Astrocyte of the cerebellum (primary cell): Measurements from ENCODE around the gene PDXK.

Experiments used
- DNase-seq: peaks from one replicate; pipeline ENCODE4 v3.0.0-alpha.2; 2011; ENCODE audit warnings: low read depth
- H3K4me3 ChIP-seq: 2 replicates; pipeline ENCODE4 v1.5.1; 2011; ENCODE audit warnings: mild to moderate bottlenecking, low read depth, low read length, moderate library complexity
- CTCF ChIP-seq: IDR thresholded peaks from 2 replicates; pipeline ENCODE4 v1.5.1; 2012; ENCODE audit warnings: low read length, low read depth, moderate library complexity, mild to moderate bottlenecking; ENCODE audit errors: missing control alignments
- in situ Hi-C: cut with HindIII; loops from 2 replicates; pipeline ENCODE4 v1.10.0; 2017; ENCODE audit warnings: low sequenced_read_pairs

PDXK gene

GRCh38 chr21:43733060-43733459 lies 14.1 kb downstream of the PDXK start:
- in situ Hi-C loops: no loop called here
- no peak overlapping the region for H3K4me3 ChIP-seq
- no peak for DNase-seq

GRCh38 chr21:43733529-43734071 lies 14.7 kb downstream of the PDXK start:
- in situ Hi-C loops: no loop called here
- TF ChIP-seq CTCF: no peak
- H3K4me3 ChIP-seq: no peak overlapping the region
- no peak for DNase-seq

More at GRCh38 chr21:43733060-43733459, 14.1 kb downstream of the PDXK start:
- TF ChIP-seq CTCF: no peak

- H3K4me3 ChIP-seq: peak overlapping the region; percentile 5
- no peak for TF ChIP-seq CTCF
- in situ Hi-C loops: no loop called here
- DNase-seq: no peak
These were observed 15.4 kb downstream of the PDXK start for GRCh38 chr21:43734131-43734927.

GRCh38 chr21:43734928-43735229 lies 15.9 kb downstream of the PDXK start:
- H3K4me3 ChIP-seq: peak overlapping the region; percentile 5
- DNase-seq: peak; percentile 83
- in situ Hi-C loops: no loop called here
- TF ChIP-seq CTCF: no peak

GRCh38 chr21:43735236-43736091 lies 16.5 kb downstream of the PDXK start:
- peak overlapping the region; percentile 5 for H3K4me3 ChIP-seq
- no peak for DNase-seq
- no peak for TF ChIP-seq CTCF
- in situ Hi-C loops: no loop called here

- no peak for TF ChIP-seq CTCF
- in situ Hi-C loops: no loop called here
- DNase-seq: no peak
- H3K4me3 ChIP-seq: no peak overlapping the region
These were observed 17.4 kb downstream of the PDXK start for GRCh38 chr21:43736224-43736883.
